GM12878 (cell line): ENCODE measurements around the gene GMPR2. TPM values are rescaled to one million over a fixed set of nuclear protein-coding genes. Genes with fewer than 3 reads are reported as not detected.

ENCODE experiments used
- BMI1 ChIP-seq: fragments of 450-650 bp; IDR thresholded peaks from 2 replicates; pipeline ENCODE4 v1.6.1; 2016; ENCODE audit warnings: mild to moderate bottlenecking, moderate library complexity, borderline replicate concordance
- CHD2 ChIP-seq: IDR thresholded peaks from 2 replicates; pipeline ENCODE4 v1.6.1; 2011; ENCODE audit warnings: low read depth, low read length, improper control_type of control experiment, borderline replicate concordance
- CUX1 ChIP-seq: IDR thresholded peaks from 2 replicates; pipeline ENCODE4 v1.6.1; 2012; ENCODE audit warnings: improper control_type of control experiment, low read depth, low read length; ENCODE audit not compliant: insufficient replicate concordance
- FOXM1 ChIP-seq: IDR thresholded peaks from 2 replicates; pipeline ENCODE4 v1.6.1; 2012; ENCODE audit warnings: low read depth, mild to moderate bottlenecking, inconsistent platforms, low read length, moderate library complexity
- GABPA ChIP-seq: IDR thresholded peaks from 2 replicates; pipeline ENCODE4 v1.6.1; 2014; ENCODE audit warnings: antibody characterized with exemption, low read depth, mild to moderate bottlenecking, inconsistent platforms
- IKZF2 ChIP-seq, 2 experiments: fragments of 450-650 bp; IDR thresholded peaks; 2 replicates each; pipeline ENCODE4 v1.6.1; 2017; ENCODE audit warnings: mild to moderate bottlenecking in 2 of 2, moderate library complexity in 2 of 2
- KAT2A ChIP-seq: conservative IDR thresholded peaks from 2 replicates; pipeline ENCODE4 v1.6.1; 2011; ENCODE audit warnings: low read depth, low read length; ENCODE audit not compliant: control insufficient read depth
- KLF5 ChIP-seq: fragments of 450-650 bp; IDR thresholded peaks from 2 replicates; pipeline ENCODE4 v1.6.1; 2014; ENCODE audit warnings: mild to moderate bottlenecking; ENCODE audit not compliant: partially characterized antibody
- MAX ChIP-seq: IDR thresholded peaks from 2 replicates; pipeline ENCODE4 v1.6.1; 2012; ENCODE audit warnings: low read depth, low read length, improper control_type of control experiment
- MEF2A ChIP-seq: IDR thresholded peaks from 2 replicates; pipeline ENCODE4 v1.6.1; 2011; ENCODE audit warnings: low read depth, mild to moderate bottlenecking, low read length, moderate library complexity; ENCODE audit not compliant: insufficient read depth
- MLLT1 ChIP-seq: fragments of 450-650 bp; IDR thresholded peaks from 2 replicates; pipeline ENCODE4 v1.6.1; 2016; ENCODE audit warnings: mild to moderate bottlenecking
- MTA3 ChIP-seq: IDR thresholded peaks from 2 replicates; pipeline ENCODE4 v1.6.1; 2012; ENCODE audit warnings: low read length, inconsistent platforms, borderline replicate concordance
- NRF1 ChIP-seq: conservative IDR thresholded peaks from 2 replicates; pipeline ENCODE4 v1.6.1; 2011; ENCODE audit warnings: mild to moderate bottlenecking, low read depth, low read length, improper control_type of control experiment
- PKNOX1 ChIP-seq: fragments of 450-650 bp; IDR thresholded peaks from 2 replicates; pipeline ENCODE4 v1.6.1; 2016; ENCODE audit warnings: mild to moderate bottlenecking
- SMC3 ChIP-seq: IDR thresholded peaks from 2 replicates; pipeline ENCODE4 v1.6.1; 2011; ENCODE audit warnings: low read length, improper control_type of control experiment, borderline replicate concordance
- SPI1 ChIP-seq: IDR thresholded peaks from 2 replicates; pipeline ENCODE4 v1.6.1; 2011; ENCODE audit warnings: low read depth, mild to moderate bottlenecking, low read length, moderate library complexity, borderline replicate concordance; ENCODE audit not compliant: insufficient read depth
- SUPT20H ChIP-seq: IDR thresholded peaks from 2 replicates; pipeline ENCODE4 v1.6.1; 2011; ENCODE audit warnings: low read depth, mild to moderate bottlenecking, low read length, moderate library complexity, borderline replicate concordance; ENCODE audit not compliant: control insufficient read depth
- ZBTB33 ChIP-seq: fragments of 450-650 bp; IDR thresholded peaks from 2 replicates; pipeline ENCODE4 v1.6.1; 2017; ENCODE audit warnings: mild to moderate bottlenecking
- polyA plus RNA-seq, 11 experiments: library from polyadenylated mRNA; depleted of rRNA in 4 of 11; unstranded in 6 of 11; stranded (reverse) in 5 of 11; fragments of >200 nt; fragmentation: Nextera tagmentation in 4 of 11; fragmentation: Illumina TruSeq in 1 of 11; extraction: Ambion mirVana in 4 of 11; extraction: Trizol in 1 of 11; gene quantifications; 1 replicate in 1 of 11; 2 replicates in 10 of 11; pipeline versions ENCODE4 v1.2.1 to v1.2.3, GENCODE V29; 2011 to 2016; ENCODE audit warnings: inconsistent platforms in 2 of 11, missing spikeins in 2 of 11, low read depth in 1 of 11
- total RNA-seq, 4 experiments: library from RNA; depleted of rRNA in 3 of 4; stranded (reverse); fragments of >200 nt in 3 of 4; fragmentation: Illumina TruSeq in 1 of 4; extraction: Trizol in 1 of 4; gene quantifications; 2 replicates each; pipeline versions ENCODE4 v1.2.1 to v1.2.3, GENCODE V29; 2013 to 2021

Gene GMPR2
- total and polyA plus RNA-seq, 10 of the 15 experiments (the other 5 are each of a cell fraction or from before 2014, with no cell fraction given): 55.1 to 80.3 (median 61.5) TPM

- TF ChIP-seq SMC3 (peak; percentile 36; the same call in 1 of the 2 replicates), MEF2A (no peak), SPI1 (peak; percentile 66; the same call in 1 of the 2 replicates), BMI1 (no peak), FOXM1 (no peak), KAT2A (no peak), GABPA (no peak), IKZF2 (IDR thresholded peaks at IDR 0.05) (peak; percentile 53 to 57), PKNOX1 (no peak), MAX (peak; percentile 41; the same call in 1 of the 2 replicates), CUX1 (no peak), CHD2 (no peak), SUPT20H (no peak), MTA3 (no peak), ZBTB33 (no peak), MLLT1 (no peak), NRF1 (no peak), KLF5 (no peak)
Observed at GRCh38 chr14:24279301-24280186, 46.8 kb downstream of the GMPR2 start (continued).
